B cell (primary cell): Measurements from ENCODE around the gene CARD9. TPM values are rescaled to one million over a fixed set of nuclear protein-coding genes. Genes with fewer than 3 reads are reported as not detected.
A peak's percentile ranks its signal among the peaks of the same experiment; 100 is the strongest.

ENCODE experiments used
- ATAC-seq: fragments of 200-7000 bp; cut with Tn5 transposase; one replicate; pipeline ENCODE4 v1.10.0; 2021; ENCODE audit warnings: low read depth, mild to moderate bottlenecking, moderate number of reproducible peaks, moderate library complexity
- CTCF ChIA-PET: fragments of 350-600 bp; sonication (Branson Sonifier 250); formaldehyde crosslinking; loops from one replicate; lab custom pipeline; 2021; ENCODE audit warnings: antibody characterized with exemption, inconsistent platforms; lab: Charles Lee
- POLR2A ChIA-PET: fragments of 350-600 bp; sonication (Branson Sonifier 250); formaldehyde crosslinking; loops from one replicate; lab custom pipeline; 2021; ENCODE audit warnings: antibody characterized with exemption; lab: Charles Lee
- DNase-seq: peaks from one replicate; pipeline ENCODE4 v3.0.0; 2013
- H2AFZ ChIP-seq: 2 replicates; pipeline ENCODE4 v1.6.1; 2012; ENCODE audit warnings: mild to moderate bottlenecking, low read depth, low read length; ENCODE audit not compliant: insufficient read depth, poor library complexity, severe bottlenecking
- H3K27ac ChIP-seq, 2 donors: 1 replicate in 1 of 2; 2 replicates in 1 of 2; pipeline ENCODE4 v1.5.1; 2012 to 2013; ENCODE audit warnings: low read length in 2 of 2, mild to moderate bottlenecking in 2 of 2, moderate library complexity in 1 of 2
- H3K27me3 ChIP-seq, 4 experiments: fragments of 200-600 bp in 1 of 4; sonication (generic) in 1 of 4; replicated peaks in 1 of 4; 1 replicate in 2 of 4; 2 replicates in 2 of 4; pipeline versions ENCODE4 v1.6.1 to v1.7.0; 2013 to 2016; ENCODE audit warnings: low read length in 3 of 4, mild to moderate bottlenecking in 2 of 4, mixed read lengths in 1 of 4, moderate library complexity in 1 of 4; ENCODE audit not compliant: insufficient read depth in 4 of 4, control insufficient read depth in 3 of 4; ENCODE audit errors: control extremely low read depth in 1 of 4
- H3K36me3 ChIP-seq, 2 experiments: replicated peaks in 1 of 2; 1 replicate in 1 of 2; 2 replicates in 1 of 2; pipeline versions ENCODE4 v1.6.1 to v1.7.1; 2013; ENCODE audit warnings: low read length in 1 of 2; ENCODE audit not compliant: insufficient read depth in 2 of 2, control insufficient read depth in 1 of 2; ENCODE audit errors: control extremely low read depth in 1 of 2, extremely low read depth in 1 of 2
- H3K4me1 ChIP-seq, 2 donors: fragments of 200-600 bp in 1 of 2; sonication (generic) in 1 of 2; 1 replicate in 1 of 2; 2 replicates in 1 of 2; pipeline versions ENCODE4 v1.5.1 to v1.6.1; 2013 to 2017; ENCODE audit warnings: low read length in 2 of 2; ENCODE audit not compliant: control insufficient read depth in 2 of 2, insufficient read depth in 2 of 2
- H3K4me2 ChIP-seq: replicated peaks from 2 replicates; pipeline ENCODE3; 2012; ENCODE audit warnings: mild to moderate bottlenecking, low read depth, low read length; ENCODE audit not compliant: poor library complexity, severe bottlenecking
- H3K4me3 ChIP-seq, 5 experiments: fragments of 200-600 bp in 1 of 5; sonication (generic) in 1 of 5; 1 replicate in 3 of 5; 2 replicates in 2 of 5; pipeline versions ENCODE4 v1.5.1 to v1.7.0; 2011 to 2016; ENCODE audit warnings: low read length in 4 of 5, mild to moderate bottlenecking in 4 of 5, low read depth in 2 of 5, control low read depth in 1 of 5, moderate library complexity in 1 of 5; ENCODE audit not compliant: insufficient read depth in 1 of 5; ENCODE audit errors: control extremely low read depth in 1 of 5, extremely low read depth in 1 of 5
- H3K79me2 ChIP-seq: fragments of 200-600 bp; sonication (generic); one replicate; pipeline ENCODE4 v1.6.0; 2016; ENCODE audit warnings: low read length; ENCODE audit not compliant: control insufficient read depth, insufficient read depth
- H3K9ac ChIP-seq: fragments of 200-600 bp; sonication (generic); 2 replicates; pipeline ENCODE4 v1.6.1; 2017; ENCODE audit warnings: mild to moderate bottlenecking, low read length, moderate library complexity
- H3K9me3 ChIP-seq, 3 donors: one replicate each; pipeline versions ENCODE4 v1.6.1 to v1.7.1; 2013; ENCODE audit warnings: low read length in 2 of 3; ENCODE audit not compliant: control insufficient read depth in 2 of 3, insufficient read depth in 1 of 3; ENCODE audit errors: control extremely low read depth in 1 of 3
- H4K20me1 ChIP-seq: 2 replicates; pipeline ENCODE4 v1.6.0; 2012; ENCODE audit warnings: mild to moderate bottlenecking, low read length; ENCODE audit not compliant: insufficient read depth, control insufficient read depth, poor library complexity, severe bottlenecking
- H3K27ac Mint-ChIP-seq: one replicate; pipeline ENCODE4 v1.8.0; 2021; ENCODE audit warnings: mixed read lengths
- H3K27me3 Mint-ChIP-seq: one replicate; pipeline ENCODE4 v1.8.0; 2021; ENCODE audit warnings: mixed read lengths
- H3K4me1 Mint-ChIP-seq: one replicate; pipeline ENCODE4 v1.8.0; 2021; ENCODE audit warnings: mixed read lengths
- H3K4me3 Mint-ChIP-seq: one replicate; pipeline ENCODE4 v1.8.0; 2021; ENCODE audit warnings: mixed read lengths
- H3K9me3 Mint-ChIP-seq: one replicate; pipeline ENCODE4 v1.8.0; 2022; ENCODE audit warnings: mixed read lengths; ENCODE audit not compliant: insufficient read depth
- CTCF ChIP-seq: fragments of 200-600 bp; IDR thresholded peaks from one replicate; pipeline ENCODE4 v1.8.0; 2022; ENCODE audit warnings: antibody characterized with exemption, mild to moderate bottlenecking
- EZH2 ChIP-seq: IDR thresholded peaks from 2 replicates; pipeline ENCODE4 v1.6.1; 2012; ENCODE audit warnings: borderline replicate concordance, low read depth, mild to moderate bottlenecking, moderate library complexity, low read length; ENCODE audit not compliant: insufficient read depth, poor library complexity, severe bottlenecking
- WGBS: methylation state at CpG from one replicate; pipeline ENCODE4 v1.1.5; 2013; ENCODE audit warnings: missing lambda C conversion rate; ENCODE audit not compliant: insufficient coverage; 5-methylcytosine and 5-hydroxymethylcytosine counted together
- intact Hi-C: fragments of 100-400 bp; cut with micrococcal nuclease; formaldehyde crosslinking; loops from one replicate; pipeline ENCODE4 v1.10.0; 2022
- polyA plus RNA-seq: library from polyadenylated mRNA; depleted of rRNA; stranded (reverse); fragments of >200 nt; gene quantifications from 2 replicates; pipeline ENCODE4 v1.2.3, GENCODE V29; 2012
- total RNA-seq, 2 donors: library from RNA; stranded (reverse); fragments of 120-200 nt in 1 of 2; gene quantifications; 1 replicate in 1 of 2; 2 replicates in 1 of 2; pipeline versions ENCODE4 v1.2.3 to v1.2.4, GENCODE V29; 2013 to 2022

CARD9 gene
- total and polyA plus RNA-seq, 2 donors (not counting 1 experiment from before 2014, with no cell fraction given), result 0.57 to 1.1 TPM

- Histone ChIP-seq H3K27me3 (peaks cover 0 to 6% (median 0%) of the 10 kb centered on the region in 4 experiments), H3K4me1 (peaks cover 14 to 17% of the 10 kb centered on the region in 2 donors), H3K27ac (no peak overlapping the region), H3K36me3 (no peaks in the 10 kb centered on the region), H3K79me2 (no peaks in the 10 kb centered on the region), H3K9me3 (no peaks in the 10 kb centered on the region), H4K20me1 (no peaks in the 10 kb centered on the region), H3K4me3 (no peak overlapping the region), H3K4me2 (peak overlapping the region; percentile 63), H2AFZ (peak overlapping the region; percentile 28), H3K9ac (no peak overlapping the region)
- H3K27me3 Mint-ChIP-seq, result no peaks in the 10 kb centered on the region
- H3K4me1 Mint-ChIP-seq, result peaks cover 8% of the 10 kb centered on the region
- TF ChIP-seq CTCF, result no peak
- no peak for TF ChIP-seq EZH2
- CTCF ChIA-PET, result no interaction called here
- H3K4me3 Mint-ChIP-seq, result no peak overlapping the region
- intact Hi-C loops, result no loop called here
- H3K27ac Mint-ChIP-seq, result no peak overlapping the region
- no peaks in the 10 kb centered on the region for H3K9me3 Mint-ChIP-seq
- DNase-seq (peak; percentile 46), ATAC-seq (peak; percentile 50)
- 10% methylated on average over 20 of the region's 21 CpGs for WGBS
- POLR2A ChIA-PET, result no interaction called here
These were observed 739 bp downstream of the CARD9 start for GRCh38 chr9:136372561-136373299.

- intact Hi-C loops, result no loop called here
These were observed 1.5 kb downstream of the CARD9 start for GRCh38 chr9:136372006-136372405.

More at GRCh38 chr9:136372006-136372405, 1.5 kb downstream of the CARD9 start:
- Mint-ChIP-seq H3K9me3 (no peaks in the 10 kb centered on the region), H3K27ac (no peak overlapping the region), H3K27me3 (no peaks in the 10 kb centered on the region), H3K4me1 (peaks cover 8% of the 10 kb centered on the region), H3K4me3 (no peak overlapping the region)
- DNase-seq (no peak), ATAC-seq (no peak)
- H3K79me2 ChIP-seq, result no peaks in the 10 kb centered on the region
- H3K27me3 ChIP-seq, result peaks cover 0 to 6% (median 0%) of the 10 kb centered on the region in 4 experiments
- no peaks in the 10 kb centered on the region for H3K36me3 ChIP-seq
- WGBS, result 93% methylated on average over 18 of the region's 21 CpGs
- H3K9me3 ChIP-seq, result no peaks in the 10 kb centered on the region
- no peak overlapping the region for H3K4me3 ChIP-seq
- POLR2A ChIA-PET, result no interaction called here
- peaks cover 14 to 17% of the 10 kb centered on the region in 2 donors for H3K4me1 ChIP-seq
- TF ChIP-seq CTCF (no peak), EZH2 (no peak)
- H4K20me1 ChIP-seq, result no peaks in the 10 kb centered on the region
- no peak overlapping the region for H3K27ac ChIP-seq
- H3K9ac ChIP-seq, result no peak overlapping the region
- H3K4me2 ChIP-seq, result peak overlapping the region; percentile 63
- H2AFZ ChIP-seq, result no peak overlapping the region
- CTCF ChIA-PET, result no interaction called here
